K562 (cell line): ENCODE results near the gene CNNM2. TPM values are rescaled to one million over a fixed set of nuclear protein-coding genes. Genes with fewer than 3 reads are reported as not detected.

Experiments
- ATAC-seq: fragments of 200-7000 bp; cut with Tn5 transposase; 3 replicates; pipeline ENCODE4 v1.9.1; 2020; ENCODE audit warnings: moderate library complexity
- BruUV-seq: library from RNA; stranded (reverse); fragments of 400-500 nt; replicated peaks from 2 replicates; lab custom pipeline; 2021; lab: Mats Ljungman, UMichigan
- CTCF ChIA-PET: fragments of 300-600 bp; formaldehyde crosslinking; extraction: SDS; loops from one replicate; lab custom pipeline; 2021; ENCODE audit warnings: low intra/inter-chr PET ratio; lab: Yijun Ruan, JAX
- POLR2A ChIA-PET: fragments of 300-600, 350-650 bp; sonication (Branson Sonifier 250); formaldehyde crosslinking; extraction: SDS; loops from one replicate; lab custom pipeline; 2021; ENCODE audit warnings: antibody characterized with exemption, inconsistent platforms; lab: Yijun Ruan, JAX
- DNase-seq, 4 experiments: peaks; one replicate each; pipeline versions ENCODE4 v3.0.0 to v3.0.0-alpha.2; 2011 to 2018; ENCODE audit warnings: low spot score in 3 of 4, mixed read lengths in 3 of 4; ENCODE audit errors: extremely low read depth in 1 of 4
- FAIRE-seq: peaks from 2 replicates; lab custom pipeline; 2011; peaks lifted over from hg19 to GRCh38; lab: Jason Lieb, UNC
- H2AFZ ChIP-seq: 2 replicates; pipeline ENCODE4 v1.6.0; 2011; ENCODE audit warnings: low read depth, low read length, control low read depth, inconsistent platforms
- H3K27ac ChIP-seq: fragments of 200-600 bp; 3 replicates; pipeline ENCODE4 v1.8.0; 2011; ENCODE audit warnings: low read depth, mild to moderate bottlenecking, control low read depth, inconsistent platforms, low read length, moderate library complexity, mixed read lengths; ENCODE audit errors: extremely low read depth
- H3K27me3 ChIP-seq, 2 experiments: fragments of 300-600 bp in 1 of 2; 2 replicates in 1 of 2; 3 replicates in 1 of 2; pipeline versions ENCODE4 v1.6.0 to v1.8.0; 2011; ENCODE audit warnings: inconsistent platforms in 2 of 2, low read length in 2 of 2, mild to moderate bottlenecking in 1 of 2, mixed read lengths in 1 of 2, moderate library complexity in 1 of 2; ENCODE audit not compliant: control insufficient read depth in 2 of 2, insufficient read depth in 2 of 2
- H3K36me3 ChIP-seq: fragments of 300-600 bp; 3 replicates; pipeline ENCODE4 v1.8.0; 2011; ENCODE audit warnings: mild to moderate bottlenecking, low read length, inconsistent platforms; ENCODE audit not compliant: control insufficient read depth, insufficient read depth
- H3K4me1 ChIP-seq, 2 experiments: fragments of 200-600 bp in 1 of 2; replicated peaks in 1 of 2; 2 replicates in 1 of 2; 3 replicates in 1 of 2; pipeline versions ENCODE4 v1.5.1 to v1.8.0; 2011; ENCODE audit warnings: inconsistent platforms in 2 of 2, low read length in 2 of 2, mild to moderate bottlenecking in 1 of 2, mixed read lengths in 1 of 2, moderate library complexity in 1 of 2; ENCODE audit not compliant: control insufficient read depth in 2 of 2, insufficient read depth in 2 of 2
- H3K4me2 ChIP-seq: 2 replicates; pipeline ENCODE4 v1.6.1; 2011; ENCODE audit warnings: low read length, control low read depth, inconsistent platforms, mixed read lengths; ENCODE audit not compliant: insufficient read depth
- H3K4me3 ChIP-seq: fragments of 200-600 bp; sonication (generic), shearing (Covaris generic); 2 replicates; pipeline ENCODE4 v1.5.1; 2016; ENCODE audit warnings: control low read depth, inconsistent platforms
- H3K79me2 ChIP-seq: fragments of 200-600 bp; 3 replicates; pipeline ENCODE4 v1.8.0; 2011; ENCODE audit warnings: low read length, inconsistent platforms; ENCODE audit not compliant: control insufficient read depth, insufficient read depth
- H3K9ac ChIP-seq, 2 experiments: 2 replicates each; pipeline versions ENCODE4 v1.6.0 to v1.6.1; 2011; ENCODE audit warnings: low read depth in 2 of 2, low read length in 2 of 2, control low read depth in 1 of 2, inconsistent platforms in 1 of 2, mild to moderate bottlenecking in 1 of 2, mixed read lengths in 1 of 2; ENCODE audit not compliant: insufficient read depth in 1 of 2
- H3K9me1 ChIP-seq: one replicate; pipeline ENCODE4 v1.6.0; 2011; ENCODE audit warnings: inconsistent platforms, mild to moderate bottlenecking, low read length, moderate library complexity; ENCODE audit not compliant: control insufficient read depth, insufficient read depth
- H3K9me3 ChIP-seq: replicated peaks from 2 replicates; pipeline ENCODE4 v1.5.1; 2011; ENCODE audit warnings: low read depth, low read length, inconsistent platforms; ENCODE audit not compliant: control insufficient read depth, insufficient read depth
- H4K20me1 ChIP-seq: replicated peaks from 2 replicates; pipeline ENCODE4 v1.6.1; 2011; ENCODE audit warnings: low read length, inconsistent platforms, mixed read lengths; ENCODE audit not compliant: control insufficient read depth, insufficient read depth
- ARID2 ChIP-seq: fragments of 450-650 bp; IDR thresholded peaks from 2 replicates; pipeline ENCODE4 v1.6.1; 2017; ENCODE audit warnings: antibody characterized with exemption, mild to moderate bottlenecking
- BACH1 ChIP-seq: fragments of 200-800 bp; sonication (Bioruptor generic); IDR thresholded peaks from 2 replicates; pipeline ENCODE4 v1.6.1; 2016; ENCODE audit warnings: missing genetic modification characterization, missing compliant biosample characterization
- CC2D1A ChIP-seq: fragments of 450-650 bp; IDR thresholded peaks from 2 replicates; pipeline ENCODE4 v1.6.1; 2017; ENCODE audit warnings: mild to moderate bottlenecking
- GTF2E2 ChIP-seq: fragments of 200-800 bp; sonication (Bioruptor generic); IDR thresholded peaks from 2 replicates; pipeline ENCODE4 v1.6.1; 2016; ENCODE audit warnings: missing genetic modification characterization, missing compliant biosample characterization
- HDAC8 ChIP-seq: fragments of 450-650 bp; IDR thresholded peaks from 2 replicates; pipeline ENCODE4 v1.6.1; 2016; ENCODE audit warnings: mild to moderate bottlenecking, missing genetic modification characterization, moderate library complexity, missing compliant biosample characterization
- KAT7 ChIP-seq: sonication (generic); formaldehyde crosslinking; IDR thresholded peaks from 2 replicates; pipeline ENCODE4 v1.8.0; 2022; ENCODE audit warnings: missing genetic modification reagents, mild to moderate bottlenecking, borderline replicate concordance
- MED1 ChIP-seq: sonication (generic); formaldehyde crosslinking; IDR thresholded peaks from 2 replicates; pipeline ENCODE4 v1.8.1; 2023; ENCODE audit warnings: missing genetic modification reagents, borderline replicate concordance
- MEF2A ChIP-seq: IDR thresholded peaks from 2 replicates; pipeline ENCODE4 v1.6.1; 2011; ENCODE audit warnings: low read depth, mild to moderate bottlenecking, low read length, moderate library complexity; ENCODE audit not compliant: control insufficient read depth
- NCOR1 ChIP-seq: fragments of 450-650 bp; IDR thresholded peaks from 2 replicates; pipeline ENCODE4 v1.6.1; 2016; ENCODE audit warnings: mild to moderate bottlenecking, moderate library complexity
- SMC3 ChIP-seq: conservative IDR thresholded peaks from 2 replicates; pipeline ENCODE4 v1.6.1; 2011; ENCODE audit warnings: low read depth, low read length, improper control_type of control experiment; ENCODE audit not compliant: insufficient read depth
- STAG1 ChIP-seq: sonication (generic); formaldehyde crosslinking; IDR thresholded peaks from 2 replicates; pipeline ENCODE4 v1.5.0; 2020; ENCODE audit warnings: missing genetic modification reagents, borderline replicate concordance
- SUPT5H ChIP-seq: fragments of 450-650 bp; IDR thresholded peaks from 2 replicates; pipeline ENCODE4 v1.6.1; 2016
- ZNF121 ChIP-seq: sonication (generic); formaldehyde crosslinking; conservative IDR thresholded peaks from 2 replicates; pipeline ENCODE4 v1.8.0; 2022; ENCODE audit warnings: missing genetic modification reagents
- ZNF239 ChIP-seq: fragments of 250-450 bp; sonication (Bioruptor Pico); IDR thresholded peaks from 2 replicates; pipeline ENCODE4 v1.4.0; 2020; ENCODE audit warnings: mild to moderate bottlenecking
- WGBS: fragments of 100-300 bp; shearing (Covaris generic); methylation state at CpG from one replicate; pipeline ENCODE4 v1.1.6; 2016; ENCODE audit warnings: low coverage, mixed read lengths; ENCODE audit not compliant: insufficient coverage; ENCODE audit errors: missing lambda C conversion rate; 5-methylcytosine and 5-hydroxymethylcytosine counted together
- in situ Hi-C: fragments of 300-500 bp; cut with MboI; formaldehyde crosslinking; loops from 4 replicates; pipeline ENCODE4 v1.15.0; 2018; ENCODE audit warnings: inconsistent platforms, mixed read lengths
- intact Hi-C: fragments of 100-400 bp; cut with micrococcal nuclease; formaldehyde crosslinking; loops from 2 replicates; pipeline ENCODE4 v1.14.2; 2022
- polyA plus RNA-seq, 8 experiments: library from polyadenylated mRNA; depleted of rRNA in 4 of 8; stranded (reverse) in 5 of 8; unstranded in 3 of 8; fragments of >200 nt; fragmentation: Nextera tagmentation in 2 of 8; fragmentation: Illumina TruSeq in 1 of 8; extraction: Ambion mirVana in 2 of 8; extraction: Trizol in 1 of 8; gene quantifications; 2 replicates each; pipeline versions ENCODE4 v1.2.1 to v1.2.3, GENCODE V29; 2011 to 2014; ENCODE audit warnings: inconsistent platforms in 1 of 8, missing spikeins in 1 of 8
- total RNA-seq, 7 experiments: library from RNA; depleted of rRNA in 6 of 7; stranded (reverse); fragments of >200 nt in 6 of 7; fragmentation: Illumina TruSeq in 2 of 7; extraction: Trizol in 2 of 7; gene quantifications; 2 replicates each; pipeline versions ENCODE4 v1.2.1 to v1.2.3, GENCODE V29; 2011 to 2021; ENCODE audit warnings: low replicate concordance in 1 of 7
- TF ChIP-seq, protein P1 (sequence below): sonication (generic); formaldehyde crosslinking; IDR thresholded peaks from 2 replicates; pipeline ENCODE4 v1.8.0; 2022; ENCODE audit warnings: mild to moderate bottlenecking, missing genetic modification reagents
- TF ChIP-seq, protein P2 (sequence below): sonication (generic); formaldehyde crosslinking; IDR thresholded peaks from 2 replicates; pipeline ENCODE4 v1.8.1; 2023; ENCODE audit warnings: mild to moderate bottlenecking, missing genetic modification reagents

Gene CNNM2
- total and polyA plus RNA-seq, 9 of the 15 experiments (the other 6 are each of a cell fraction or from before 2014, with no cell fraction given), result 0.21 to 5.0 (median 1.3) TPM

GRCh38 chr10:103069453-103070331 lies 151.6 kb downstream of the CNNM2 start:
- ChIA-PET POLR2A (no interaction called here), CTCF (interaction anchor here (0.6 to 4.2 kb wide), 5 partner anchors 152 to 1540 kb away, joined by 3 to 61 read pairs (median 11); partner anchors contain the start of gene CNNM2)
- peak; percentile 88 for FAIRE-seq
- no peaks in the 10 kb centered on the region for H3K36me3 ChIP-seq
- H2AFZ ChIP-seq, result no peak overlapping the region
- H4K20me1 ChIP-seq, result 0 out of 2 replicates have a peak, but pooled peaks cover 4% of the 10 kb centered on the region
- no peaks in the 10 kb centered on the region; a peak in 1 of 5 replicates for H3K4me1 ChIP-seq
- no TSS peak for BruUV-seq
- no peaks in the 10 kb centered on the region for H3K9me1 ChIP-seq
- intact Hi-C loops (loop anchor here (1.0 to 5.0 kb wide), 4 partner anchors 152 to 342 kb away; partner anchors contain the start of gene RPEL1), in situ Hi-C loops (loop anchor here (5.0 kb wide), 1 partner anchor 342 kb away; no protein-coding TSS in a partner anchor)
- 37% methylated on average over 14 of the region's 16 CpGs for WGBS
- no peak overlapping the region for H3K9ac ChIP-seq
- H3K27ac ChIP-seq, result no peak overlapping the region
- no peaks in the 10 kb centered on the region for H3K79me2 ChIP-seq
- no peaks in the 10 kb centered on the region for H3K9me3 ChIP-seq
- no peak overlapping the region for H3K4me3 ChIP-seq
- no peak overlapping the region; the same call in 1 of the 2 replicates for H3K4me2 ChIP-seq
- peak; percentile 84 for ATAC-seq
- H3K27me3 ChIP-seq, result no peaks in the 10 kb centered on the region
- DNase-seq, result peak; percentile 34 to 69 (median 51)
- TF ChIP-seq, protein P1, sequence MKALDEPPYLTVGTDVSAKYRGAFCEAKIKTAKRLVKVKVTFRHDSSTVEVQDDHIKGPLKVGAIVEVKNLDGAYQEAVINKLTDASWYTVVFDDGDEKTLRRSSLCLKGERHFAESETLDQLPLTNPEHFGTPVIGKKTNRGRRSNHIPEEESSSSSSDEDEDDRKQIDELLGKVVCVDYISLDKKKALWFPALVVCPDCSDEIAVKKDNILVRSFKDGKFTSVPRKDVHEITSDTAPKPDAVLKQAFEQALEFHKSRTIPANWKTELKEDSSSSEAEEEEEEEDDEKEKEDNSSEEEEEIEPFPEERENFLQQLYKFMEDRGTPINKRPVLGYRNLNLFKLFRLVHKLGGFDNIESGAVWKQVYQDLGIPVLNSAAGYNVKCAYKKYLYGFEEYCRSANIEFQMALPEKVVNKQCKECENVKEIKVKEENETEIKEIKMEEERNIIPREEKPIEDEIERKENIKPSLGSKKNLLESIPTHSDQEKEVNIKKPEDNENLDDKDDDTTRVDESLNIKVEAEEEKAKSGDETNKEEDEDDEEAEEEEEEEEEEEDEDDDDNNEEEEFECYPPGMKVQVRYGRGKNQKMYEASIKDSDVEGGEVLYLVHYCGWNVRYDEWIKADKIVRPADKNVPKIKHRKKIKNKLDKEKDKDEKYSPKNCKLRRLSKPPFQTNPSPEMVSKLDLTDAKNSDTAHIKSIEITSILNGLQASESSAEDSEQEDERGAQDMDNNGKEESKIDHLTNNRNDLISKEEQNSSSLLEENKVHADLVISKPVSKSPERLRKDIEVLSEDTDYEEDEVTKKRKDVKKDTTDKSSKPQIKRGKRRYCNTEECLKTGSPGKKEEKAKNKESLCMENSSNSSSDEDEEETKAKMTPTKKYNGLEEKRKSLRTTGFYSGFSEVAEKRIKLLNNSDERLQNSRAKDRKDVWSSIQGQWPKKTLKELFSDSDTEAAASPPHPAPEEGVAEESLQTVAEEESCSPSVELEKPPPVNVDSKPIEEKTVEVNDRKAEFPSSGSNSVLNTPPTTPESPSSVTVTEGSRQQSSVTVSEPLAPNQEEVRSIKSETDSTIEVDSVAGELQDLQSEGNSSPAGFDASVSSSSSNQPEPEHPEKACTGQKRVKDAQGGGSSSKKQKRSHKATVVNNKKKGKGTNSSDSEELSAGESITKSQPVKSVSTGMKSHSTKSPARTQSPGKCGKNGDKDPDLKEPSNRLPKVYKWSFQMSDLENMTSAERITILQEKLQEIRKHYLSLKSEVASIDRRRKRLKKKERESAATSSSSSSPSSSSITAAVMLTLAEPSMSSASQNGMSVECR (CRISPR knock-in tag), result no peak
- TF ChIP-seq ARID2 (peak; percentile 84), NCOR1 (no peak), ZNF239 (CRISPR knock-in tag) (no peak), MED1 (CRISPR knock-in tag) (no peak), GTF2E2 (tag) (no peak), CC2D1A (0 out of 2 replicates have a peak, but pooled peaks have one; percentile 40), MEF2A (peak; percentile 72; the same call in 1 of the 2 replicates), SMC3 (peak; percentile 82), BACH1 (tag) (no peak), ZNF121 (CRISPR knock-in tag) (no peak), SUPT5H (no peak), HDAC8 (tag) (no peak), KAT7 (CRISPR knock-in tag) (no peak), STAG1 (CRISPR knock-in tag) (peak; percentile 69; the same call in 1 of the 2 replicates)
- TF ChIP-seq, protein P2, sequence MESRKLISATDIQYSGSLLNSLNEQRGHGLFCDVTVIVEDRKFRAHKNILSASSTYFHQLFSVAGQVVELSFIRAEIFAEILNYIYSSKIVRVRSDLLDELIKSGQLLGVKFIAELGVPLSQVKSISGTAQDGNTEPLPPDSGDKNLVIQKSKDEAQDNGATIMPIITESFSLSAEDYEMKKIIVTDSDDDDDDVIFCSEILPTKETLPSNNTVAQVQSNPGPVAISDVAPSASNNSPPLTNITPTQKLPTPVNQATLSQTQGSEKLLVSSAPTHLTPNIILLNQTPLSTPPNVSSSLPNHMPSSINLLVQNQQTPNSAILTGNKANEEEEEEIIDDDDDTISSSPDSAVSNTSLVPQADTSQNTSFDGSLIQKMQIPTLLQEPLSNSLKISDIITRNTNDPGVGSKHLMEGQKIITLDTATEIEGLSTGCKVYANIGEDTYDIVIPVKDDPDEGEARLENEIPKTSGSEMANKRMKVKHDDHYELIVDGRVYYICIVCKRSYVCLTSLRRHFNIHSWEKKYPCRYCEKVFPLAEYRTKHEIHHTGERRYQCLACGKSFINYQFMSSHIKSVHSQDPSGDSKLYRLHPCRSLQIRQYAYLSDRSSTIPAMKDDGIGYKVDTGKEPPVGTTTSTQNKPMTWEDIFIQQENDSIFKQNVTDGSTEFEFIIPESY, result no peak
